ENCODE results near the gene PTCD2. TPM values are rescaled to one million over a fixed set of nuclear protein-coding genes. Genes with fewer than 3 reads are reported as not detected.
"Not testable (repeated sequence)": the region's sequence is repeated elsewhere in the genome, so short reads cannot be mapped to it uniquely, and the experiment has no call there.

Gene PTCD2
- polyA plus RNA-seq, 3 donors, result 9.8 to 10.3 (median 10.1) TPM

DNA sequence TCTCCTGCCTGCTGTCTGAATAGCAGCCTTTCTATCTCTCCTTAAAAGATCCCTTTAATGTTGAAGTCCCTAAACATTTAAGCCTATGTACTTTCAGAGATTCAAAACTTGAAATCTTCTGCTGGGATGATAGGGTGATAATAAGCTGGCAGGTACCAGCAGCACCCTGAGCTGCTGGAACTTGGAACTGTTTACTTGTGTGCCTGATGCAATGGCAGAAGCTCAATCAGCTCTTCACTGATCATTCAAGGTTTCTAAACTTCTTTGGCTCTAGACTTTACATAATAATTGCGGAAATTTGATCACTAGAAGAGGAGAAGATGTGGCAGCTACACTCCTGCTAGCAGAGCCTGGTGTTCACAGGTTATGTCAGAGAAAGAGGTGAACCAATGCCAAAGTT lies 27.8 kb upstream of the PTCD2 start:
- DNase-seq (ENCODE audit: extremely low read depth in 1 of 11, low read depth in 9 of 11, low spot score in 4 of 11), result no peak

DNA sequence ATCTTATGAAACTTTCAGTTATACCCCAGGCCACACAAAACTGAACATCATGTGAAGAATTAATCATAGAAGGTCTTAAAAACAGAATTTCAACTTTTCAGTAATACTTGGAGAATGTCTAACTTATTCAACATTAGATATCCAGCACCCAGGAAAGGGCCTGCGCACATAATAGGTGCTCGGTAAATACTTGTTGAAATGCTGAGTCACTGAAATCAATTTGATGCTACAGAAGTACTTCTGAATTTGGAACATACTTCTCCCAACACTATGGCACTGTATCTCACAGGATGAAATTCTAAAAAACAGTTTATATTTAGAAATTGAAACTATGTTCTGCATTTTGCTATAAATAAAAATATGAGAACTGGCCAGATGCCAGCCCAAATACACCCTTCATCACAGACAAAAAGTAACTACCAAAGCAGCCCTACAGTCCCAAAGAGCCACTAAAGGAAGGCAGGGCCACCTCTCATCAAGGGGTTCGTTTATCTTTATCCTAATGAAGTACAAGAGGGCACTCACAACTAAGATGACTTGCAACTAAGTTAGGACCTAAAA lies 26.6 kb upstream of the PTCD2 start:
- no peak for DNase-seq (ENCODE audit: extremely low read depth in 1 of 11, low read depth in 9 of 11, low spot score in 4 of 11)

DNA sequence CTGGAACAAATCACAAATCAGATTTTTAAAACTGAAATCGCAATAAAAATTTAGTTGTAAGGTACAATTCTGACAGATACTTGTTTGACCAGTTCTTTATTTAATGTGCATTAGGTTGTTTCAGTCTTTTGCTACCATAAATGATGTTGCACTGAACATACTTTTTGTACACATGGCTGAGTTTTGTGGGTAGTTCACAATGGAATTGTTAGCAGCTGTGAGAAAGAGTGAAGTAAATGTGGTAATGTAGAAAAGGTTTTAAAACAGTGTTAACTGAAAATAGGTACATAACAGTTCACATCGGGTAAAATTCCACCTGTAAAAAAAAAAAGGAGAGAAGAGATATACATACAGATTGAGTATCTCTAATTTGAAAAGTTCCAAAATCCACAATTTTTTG lies 25.7 kb upstream of the PTCD2 start:
- no peak for DNase-seq (ENCODE audit: extremely low read depth in 1 of 11, low read depth in 9 of 11, low spot score in 4 of 11)

DNA sequence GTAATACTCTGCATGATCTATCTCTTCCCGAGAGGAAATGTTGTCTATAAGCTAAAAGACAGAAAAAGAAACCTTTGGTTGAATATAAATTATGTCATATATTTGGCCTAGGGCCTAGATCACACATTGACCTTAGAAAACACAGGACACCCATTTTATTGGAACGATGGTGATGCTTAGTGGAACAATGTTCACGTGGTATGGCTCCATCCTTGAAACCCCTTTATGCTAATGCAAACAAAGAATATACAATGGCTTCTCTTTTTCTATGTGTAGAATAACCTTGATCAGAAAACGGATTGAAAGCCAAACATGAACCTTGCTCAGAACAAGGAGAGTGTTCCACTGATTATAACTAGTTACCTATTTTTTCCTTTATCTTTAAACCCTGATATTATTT lies 24.6 kb upstream of the PTCD2 start:
- no peak for DNase-seq (ENCODE audit: extremely low read depth in 1 of 11, low read depth in 9 of 11, low spot score in 4 of 11)

DNA sequence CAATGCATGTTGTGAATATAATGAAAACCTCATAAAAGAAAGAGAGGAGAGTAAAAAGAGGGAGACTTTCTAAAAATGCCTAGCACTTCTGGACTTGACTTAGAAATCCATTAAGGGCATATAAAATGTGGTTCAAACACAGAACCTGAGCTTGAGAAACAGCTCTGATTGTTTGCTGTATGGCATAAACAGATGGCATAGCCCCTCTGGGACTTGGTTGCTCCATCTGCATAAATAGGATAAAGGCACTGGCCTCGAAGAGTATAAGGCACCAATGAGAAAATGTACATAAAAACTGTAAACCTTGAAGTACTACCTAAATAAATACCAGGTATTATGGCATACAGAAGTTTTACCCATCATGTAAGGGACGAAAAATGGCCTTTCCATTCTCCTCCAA lies 23.9 kb upstream of the PTCD2 start:
- DNase-seq (ENCODE audit: extremely low read depth in 1 of 11, low read depth in 9 of 11, low spot score in 4 of 11), result no peak

DNA sequence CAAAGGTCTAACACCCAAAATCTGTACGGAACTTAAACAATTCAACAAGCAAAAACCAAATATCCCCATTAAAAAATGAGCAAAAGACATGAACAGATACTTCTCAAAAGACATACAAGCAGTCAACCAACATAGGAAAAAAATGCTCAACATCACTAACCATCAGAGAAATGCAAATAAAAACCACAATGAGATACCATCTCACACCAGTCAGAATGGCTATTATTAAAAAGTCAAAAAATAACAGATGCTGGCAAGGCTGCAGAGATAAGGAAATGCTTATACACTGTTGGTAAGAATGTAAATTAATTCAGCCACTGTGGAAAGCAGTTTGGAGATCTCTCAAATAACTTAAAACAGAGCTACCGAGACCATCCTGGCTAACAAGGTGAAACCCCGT lies 22.0 kb upstream of the PTCD2 start:
- not testable (repeated sequence) for DNase-seq (ENCODE audit: extremely low read depth in 1 of 11, low read depth in 9 of 11, low spot score in 4 of 11)

DNA sequence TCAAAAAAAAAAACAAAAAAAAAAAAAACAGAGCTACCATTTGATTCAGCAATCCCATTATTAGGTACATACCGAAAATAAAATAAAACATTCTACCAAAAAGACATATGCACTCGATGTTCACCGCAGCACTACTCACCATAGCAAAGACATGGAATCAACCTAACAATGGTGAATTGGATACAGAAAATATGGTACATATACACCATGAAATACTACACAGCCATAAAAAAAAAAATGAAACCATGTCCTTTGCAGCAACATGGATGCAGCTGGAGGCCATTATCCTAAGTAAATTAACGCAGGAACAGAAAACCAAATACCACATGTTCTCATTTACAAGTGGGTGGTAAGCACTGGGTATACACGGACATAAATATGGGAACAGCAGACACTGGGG lies 21.5 kb upstream of the PTCD2 start:
- no peak for DNase-seq (ENCODE audit: extremely low read depth in 1 of 11, low read depth in 9 of 11, low spot score in 4 of 11)

DNA sequence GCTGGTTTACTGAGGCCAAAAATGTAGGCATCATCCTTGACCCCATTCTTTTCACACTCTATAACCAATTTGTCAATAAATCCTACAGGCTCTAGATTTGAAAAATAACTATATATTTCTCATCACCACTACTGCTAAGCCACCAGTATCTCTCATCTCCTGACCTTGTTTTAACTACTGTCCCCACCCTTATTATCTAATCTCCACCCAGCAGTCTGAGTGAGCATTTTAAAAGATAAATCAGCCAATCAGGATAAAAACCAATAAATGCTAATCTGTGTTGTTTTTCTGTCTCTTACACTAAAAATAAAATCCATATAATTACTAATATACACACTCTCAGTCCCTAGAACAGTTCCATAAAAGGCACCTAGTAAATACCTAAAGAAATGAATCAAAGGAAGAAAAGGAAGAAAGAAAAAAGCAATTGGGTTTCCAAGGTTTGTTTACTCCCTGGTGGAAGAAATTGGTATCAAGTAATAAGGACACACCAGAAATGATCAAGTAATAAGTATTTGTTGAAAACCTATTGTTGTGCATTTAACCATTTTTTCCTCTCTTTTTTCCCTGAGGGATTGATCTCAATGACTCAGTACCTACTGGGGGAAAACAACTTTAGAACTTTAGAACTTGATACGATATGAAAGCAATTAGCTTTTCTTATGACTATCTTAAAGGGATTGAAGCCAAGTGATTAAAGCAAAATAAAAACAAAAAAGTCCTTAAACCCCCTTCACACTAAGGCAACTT lies 19.4 kb upstream of the PTCD2 start:
- no peak for DNase-seq (ENCODE audit: extremely low read depth in 1 of 11, low read depth in 9 of 11, low spot score in 4 of 11)

DNA sequence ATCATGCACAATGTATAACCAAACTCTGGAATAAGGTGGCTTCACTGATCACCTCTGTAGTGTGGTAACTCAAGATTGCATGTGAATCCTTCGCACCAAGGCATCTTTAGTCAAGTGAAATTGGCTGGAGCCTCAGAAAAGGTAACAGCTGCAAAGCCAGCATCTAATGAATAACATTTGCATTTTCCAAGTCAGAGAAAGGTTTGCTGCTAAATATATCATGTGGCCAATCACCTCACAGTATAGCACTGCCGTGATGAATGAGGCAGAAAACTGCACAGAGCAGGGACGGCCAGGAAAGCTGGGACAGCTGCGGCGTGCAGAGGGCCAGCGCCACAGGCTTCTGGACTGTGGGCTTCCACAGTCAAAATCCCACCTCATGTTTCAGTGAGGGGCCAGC lies 18.6 kb upstream of the PTCD2 start:
- no peak for DNase-seq (ENCODE audit: extremely low read depth in 1 of 11, low read depth in 9 of 11, low spot score in 4 of 11)

DNA sequence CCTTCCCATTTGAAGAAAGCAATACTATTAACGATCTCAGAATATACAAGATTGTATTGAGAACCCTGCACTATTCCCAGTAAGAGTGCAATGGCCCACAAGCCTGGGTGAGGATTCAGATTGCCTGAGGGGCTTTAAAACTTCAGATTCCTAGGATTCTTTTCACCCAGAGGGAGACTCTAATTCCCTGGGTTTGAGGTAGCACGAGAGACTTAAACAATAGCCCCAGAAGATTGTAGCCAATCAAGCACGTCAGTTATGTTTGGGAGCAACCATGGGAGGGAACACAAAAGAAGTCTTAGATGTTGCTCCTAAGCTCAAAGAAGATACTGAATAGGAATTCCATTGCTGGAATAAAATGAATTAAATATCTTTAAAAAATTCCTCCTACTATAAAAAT lies 18.0 kb upstream of the PTCD2 start:
- no peak for DNase-seq (ENCODE audit: extremely low read depth in 1 of 11, low read depth in 9 of 11, low spot score in 4 of 11)

DNA sequence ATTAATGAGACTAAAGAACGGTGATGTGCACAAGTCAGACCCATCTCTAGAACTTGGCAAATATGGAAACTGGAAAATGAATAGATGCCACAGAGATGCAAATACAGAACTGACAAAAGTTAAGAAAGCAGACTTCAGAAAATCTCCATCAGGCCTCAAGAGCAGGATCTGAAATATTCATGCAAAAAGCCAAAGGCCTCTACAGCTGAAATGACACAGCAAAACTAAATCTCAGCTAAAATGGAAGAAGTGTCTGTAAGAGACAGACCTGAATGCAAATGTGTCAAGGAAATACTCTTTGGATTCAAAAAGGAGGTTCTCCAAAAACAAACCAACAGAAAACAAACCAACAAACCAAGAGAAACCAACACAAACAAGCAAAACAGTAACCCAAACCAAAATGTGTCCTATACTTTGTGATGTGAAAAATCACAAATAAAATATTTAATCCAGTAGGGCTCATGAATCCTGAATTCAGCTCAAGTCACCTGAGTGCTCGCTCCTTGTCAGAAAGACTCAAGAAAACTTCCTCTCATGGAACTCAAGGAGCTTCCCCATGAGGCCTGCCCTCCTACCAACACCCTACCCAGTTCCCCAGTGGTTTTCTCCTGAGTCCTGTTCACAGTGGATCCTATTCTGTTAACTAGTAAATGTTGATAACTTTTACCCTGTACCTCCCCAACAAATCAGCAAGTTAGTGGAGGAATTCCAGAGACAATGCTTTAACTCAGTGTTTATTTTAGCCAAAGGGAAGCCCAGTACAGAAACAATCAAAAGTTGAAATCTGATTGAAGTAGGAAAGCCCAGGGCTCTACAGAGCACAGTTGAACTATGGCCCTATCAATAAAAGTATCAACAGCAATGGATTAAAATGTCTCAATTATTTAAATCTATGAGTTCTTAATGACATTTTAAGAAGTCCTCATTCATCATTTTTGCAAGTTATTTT lies 14.7 kb upstream of the PTCD2 start:
- no peak for DNase-seq (ENCODE audit: extremely low read depth in 1 of 11, low read depth in 9 of 11, low spot score in 4 of 11)

DNA sequence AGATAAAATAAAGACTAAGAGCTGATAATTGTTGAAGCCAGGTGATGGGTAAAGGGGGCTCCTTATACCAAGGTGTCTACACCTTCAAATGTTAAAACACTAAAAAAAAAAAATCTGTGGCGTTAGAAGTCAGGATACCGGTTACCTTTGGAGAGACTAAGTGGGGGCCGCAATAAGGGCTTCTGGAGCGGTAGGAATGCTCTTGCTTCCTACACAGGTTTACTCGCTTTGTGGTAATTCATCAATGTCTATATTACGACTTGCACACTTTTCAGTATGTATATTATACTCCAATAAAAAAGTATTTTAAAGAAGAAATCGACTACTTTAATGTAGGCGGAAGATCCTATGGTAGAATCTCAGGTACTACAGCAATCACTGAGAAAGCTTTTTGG lies 12.6 kb upstream of the PTCD2 start:
- DNase-seq (ENCODE audit: extremely low read depth in 1 of 11, low read depth in 9 of 11, low spot score in 4 of 11), result peak in 5 of 11 donors; percentile 2 to 27 (median 9)

DNA sequence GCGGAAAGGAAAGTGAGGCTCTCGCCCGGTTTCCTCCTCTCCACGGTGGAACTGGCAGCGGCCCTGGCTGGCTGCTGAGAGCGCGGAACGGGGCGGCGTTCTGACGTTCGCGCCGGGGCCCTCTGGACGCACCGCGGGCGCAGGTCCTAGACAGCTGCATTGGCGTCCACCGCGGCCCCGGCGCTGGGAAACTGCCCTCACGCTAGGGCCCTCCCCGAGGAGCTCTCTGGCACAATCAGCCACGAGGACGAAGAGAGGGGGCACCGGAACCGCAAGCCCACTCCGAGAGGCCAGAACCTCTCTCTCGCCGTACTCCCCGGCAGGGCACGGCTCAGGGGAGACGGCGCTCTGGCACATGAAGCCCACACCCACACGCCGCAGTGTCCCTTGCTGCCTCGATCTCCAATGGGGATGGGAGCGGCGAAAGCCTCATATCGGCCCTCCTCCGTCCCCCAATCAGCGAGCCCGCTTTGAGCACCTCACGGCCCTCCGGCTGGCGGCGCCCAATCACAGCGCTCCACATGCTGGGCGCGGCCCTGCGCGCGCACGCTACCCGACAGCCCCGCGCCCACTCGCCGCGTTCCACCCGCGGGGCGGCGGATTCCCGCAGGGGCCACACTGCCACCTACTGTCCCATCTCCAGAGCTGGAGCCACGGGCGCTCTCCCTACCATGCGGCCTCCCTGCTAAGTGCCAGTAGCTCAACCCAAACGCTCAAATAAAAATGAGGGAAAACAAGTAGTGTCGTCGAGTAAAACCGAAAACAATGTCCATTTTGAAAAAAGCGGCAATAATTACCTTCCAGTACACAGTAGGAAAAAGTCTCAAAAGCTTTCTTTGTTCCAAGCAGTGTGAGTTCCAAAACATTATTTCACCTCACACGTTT lies 12.0 kb upstream of the PTCD2 start:
- DNase-seq (ENCODE audit: extremely low read depth in 1 of 11, low read depth in 9 of 11, low spot score in 4 of 11), result peak; percentile 84 to 96 (median 95)

DNA sequence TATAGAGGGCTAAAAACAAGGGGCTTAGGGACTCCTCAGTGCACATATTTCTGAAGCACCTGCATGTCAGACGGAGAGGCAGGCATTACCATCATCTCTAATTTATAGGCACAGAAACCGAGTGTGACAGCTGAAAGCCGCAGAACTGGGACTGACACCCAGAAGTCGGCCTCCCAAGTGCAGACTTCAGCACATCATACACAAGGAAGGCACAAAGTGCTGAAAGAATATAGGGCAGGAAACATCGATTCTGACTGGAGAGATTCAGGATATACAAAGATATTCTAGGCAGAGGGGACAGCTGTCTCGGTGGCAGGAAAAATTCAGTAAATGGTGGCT lies 11.4 kb upstream of the PTCD2 start:
- no peak for DNase-seq (ENCODE audit: extremely low read depth in 1 of 11, low read depth in 9 of 11, low spot score in 4 of 11)

DNA sequence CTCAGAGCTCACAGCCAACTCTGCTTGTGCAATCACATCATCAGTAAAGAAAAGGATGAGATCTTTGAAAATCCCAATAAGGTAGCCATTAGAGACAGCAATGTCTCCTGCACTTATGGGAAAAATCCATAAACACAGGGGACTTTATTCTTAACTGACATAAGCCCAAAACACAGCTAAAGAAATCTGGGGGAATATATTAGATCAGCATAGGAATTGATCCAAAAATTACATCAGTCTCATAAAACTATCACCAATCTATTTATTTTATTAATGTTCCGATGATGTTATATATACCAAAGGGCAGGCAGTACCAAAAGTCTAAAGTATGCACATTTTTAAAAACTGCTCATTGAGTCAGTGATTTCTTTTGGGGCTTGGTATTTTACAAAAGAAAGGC lies 7.0 kb upstream of the PTCD2 start:
- DNase-seq (ENCODE audit: extremely low read depth in 1 of 11, low read depth in 9 of 11, low spot score in 4 of 11), result no peak

DNA sequence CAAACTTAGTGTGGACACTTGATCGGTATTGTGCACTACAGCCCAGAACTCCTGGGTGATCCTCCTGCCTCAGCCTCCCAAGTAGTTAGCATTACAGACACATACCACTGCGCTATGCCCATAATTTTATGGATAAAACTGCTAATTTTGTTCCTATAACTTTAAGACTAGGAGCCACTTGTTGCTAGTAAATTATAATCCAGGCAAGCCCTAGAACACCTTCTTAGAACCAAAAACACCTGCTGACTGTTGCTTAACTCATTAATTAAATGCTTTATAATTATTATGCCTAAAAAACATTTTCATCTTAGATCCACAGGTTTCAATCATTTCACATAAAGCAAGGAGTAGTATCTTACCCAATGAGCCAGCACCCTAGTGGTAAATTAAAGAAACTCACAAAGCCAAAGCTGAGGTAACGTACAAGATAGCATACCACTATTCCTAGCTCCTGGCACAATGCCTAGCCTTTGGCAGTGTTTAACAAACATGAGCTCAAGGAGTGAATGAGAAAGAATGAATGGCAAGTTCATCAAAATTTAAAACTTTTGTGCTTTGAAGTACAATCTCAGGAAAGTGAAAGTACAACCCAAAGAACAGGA lies 5.5 kb upstream of the PTCD2 start:
- DNase-seq (ENCODE audit: extremely low read depth in 1 of 11, low read depth in 9 of 11, low spot score in 4 of 11), result no peak

DNA sequence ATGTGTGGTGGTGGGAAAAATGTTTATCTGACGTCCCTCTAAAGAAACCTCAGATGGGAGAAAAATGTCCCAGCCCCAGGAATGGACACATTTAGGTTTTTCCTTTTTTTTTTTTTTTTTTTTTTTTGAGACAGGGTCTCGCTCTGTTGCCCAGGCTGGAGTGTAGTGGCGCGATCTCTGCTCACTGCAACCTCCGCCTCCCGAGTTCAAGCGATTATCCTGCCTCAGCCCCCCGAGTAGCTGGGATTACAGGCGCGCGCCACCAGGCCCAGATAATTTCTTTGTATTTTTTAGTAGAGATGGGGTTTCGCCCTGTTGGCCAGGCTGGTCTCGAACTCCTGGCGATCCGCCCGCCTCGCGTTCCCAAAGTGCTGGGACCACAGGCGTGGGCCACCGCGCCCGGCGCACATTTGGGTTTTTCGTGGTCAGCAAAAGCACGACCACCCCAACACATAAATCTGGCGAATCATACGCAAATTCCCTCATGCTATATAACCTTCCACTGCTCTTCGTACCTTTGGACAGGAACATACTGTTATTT lies 668 bp upstream of the PTCD2 start:
- DNase-seq (ENCODE audit: extremely low read depth in 1 of 11, low read depth in 9 of 11, low spot score in 4 of 11), result peak in 3 of 11 donors; percentile 5 to 11 (median 10)

DNA sequence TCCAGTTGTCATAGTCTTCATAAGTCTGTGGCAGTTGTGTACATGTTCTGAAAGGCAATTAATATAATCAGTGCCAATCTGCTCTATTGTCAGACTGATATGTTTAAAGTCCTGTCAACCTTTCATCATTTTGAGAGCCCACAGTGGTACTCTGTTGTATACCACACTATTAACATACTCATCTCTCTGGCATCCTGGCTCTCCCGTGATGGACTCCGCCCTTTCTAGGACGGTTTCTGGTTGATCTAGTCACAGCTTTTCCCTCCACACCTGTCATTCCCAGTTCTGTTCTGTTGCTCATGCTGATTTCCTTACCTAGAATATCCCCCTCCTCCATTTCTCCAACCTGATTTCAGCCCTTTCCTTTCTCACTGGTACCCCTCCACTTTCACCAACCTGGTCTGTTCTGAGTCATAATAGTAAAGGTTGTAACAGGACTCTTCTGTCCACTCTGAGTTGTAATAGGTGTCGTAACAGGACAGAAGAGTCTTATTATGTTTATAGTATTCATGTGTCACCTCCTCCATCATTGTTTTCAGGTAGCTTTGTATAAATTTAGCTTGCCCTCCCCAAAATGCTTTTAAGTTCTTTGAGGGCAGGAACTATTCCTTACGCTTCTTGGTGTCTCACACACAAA lies 4.1 kb downstream of the PTCD2 start:
- DNase-seq (ENCODE audit: extremely low read depth in 1 of 11, low read depth in 9 of 11, low spot score in 4 of 11), result no peak

Data from renal cortex interstitium (tissue), 11 donors.